DMS 273 (cell line): ENCODE results near the gene FLAD1.
"Not testable (repeated sequence)": the region's sequence is repeated elsewhere in the genome, so short reads cannot be mapped to it uniquely, and the experiment has no call there.

Source experiments
- DNase-seq: peaks from one replicate; lab custom pipeline; 2025; ENCODE audit not compliant: unreplicated experiment; lab: John Stamatoyannopoulos, UW

The FLAD1 gene

DNA sequence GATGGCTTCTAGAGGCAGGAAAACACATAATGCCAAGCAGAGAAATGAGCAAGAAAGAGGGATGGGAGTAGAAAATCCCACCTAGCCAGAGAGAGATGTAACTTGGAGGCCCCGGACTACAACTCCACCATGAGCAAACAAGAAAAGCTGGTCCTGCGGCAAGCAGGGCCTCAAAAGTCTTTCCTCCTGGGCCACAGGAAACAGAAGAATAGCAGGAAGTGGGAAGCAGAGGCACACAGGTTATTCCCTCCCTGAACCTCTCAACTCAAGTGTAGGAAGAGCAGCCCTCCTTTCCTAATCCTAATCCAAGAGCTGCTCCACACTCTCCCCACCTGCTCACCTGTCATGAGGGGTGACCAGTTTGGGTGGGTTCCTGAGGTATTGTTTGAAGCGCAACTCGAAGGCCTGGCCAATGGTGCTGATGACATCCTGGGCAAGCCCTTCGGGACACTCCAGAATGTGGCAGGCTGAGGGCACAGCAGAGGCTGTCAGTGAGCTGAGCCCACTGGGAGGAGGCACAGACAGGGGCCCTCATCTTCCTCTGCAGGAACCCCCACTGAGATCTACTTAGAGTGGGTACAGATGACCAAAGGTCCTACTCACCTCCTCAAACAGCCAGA, 15.7 kb upstream of the FLAD1 start:
- no peak for DNase-seq

- no peak for DNase-seq
Observed at GRCh38 chr1:154968731-154969130, 14.4 kb upstream of the FLAD1 start.

DNA sequence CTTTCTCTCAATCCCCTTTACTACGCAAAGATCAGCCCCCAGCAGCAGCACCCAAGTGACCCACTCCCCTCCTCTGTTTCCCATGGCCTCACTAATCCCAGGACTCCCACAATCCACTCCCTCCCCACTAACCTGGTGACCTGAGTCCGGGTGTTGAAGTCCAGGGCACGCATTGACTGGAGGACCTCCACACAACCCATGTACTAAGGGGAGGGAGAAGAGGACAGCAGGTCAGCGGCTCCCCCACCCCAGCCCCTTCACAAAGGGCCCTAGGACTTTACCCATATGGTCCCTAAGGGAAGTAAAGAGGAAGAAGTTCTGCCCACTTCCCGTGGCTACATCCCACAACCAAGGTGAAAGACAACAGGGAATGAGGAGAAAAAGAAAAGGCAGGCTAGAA, 13.9 kb upstream of the FLAD1 start:
- DNase-seq = no peak

- DNase-seq = no peak
Observed at GRCh38 chr1:154969860-154970452, 13.2 kb upstream of the FLAD1 start.

DNA sequence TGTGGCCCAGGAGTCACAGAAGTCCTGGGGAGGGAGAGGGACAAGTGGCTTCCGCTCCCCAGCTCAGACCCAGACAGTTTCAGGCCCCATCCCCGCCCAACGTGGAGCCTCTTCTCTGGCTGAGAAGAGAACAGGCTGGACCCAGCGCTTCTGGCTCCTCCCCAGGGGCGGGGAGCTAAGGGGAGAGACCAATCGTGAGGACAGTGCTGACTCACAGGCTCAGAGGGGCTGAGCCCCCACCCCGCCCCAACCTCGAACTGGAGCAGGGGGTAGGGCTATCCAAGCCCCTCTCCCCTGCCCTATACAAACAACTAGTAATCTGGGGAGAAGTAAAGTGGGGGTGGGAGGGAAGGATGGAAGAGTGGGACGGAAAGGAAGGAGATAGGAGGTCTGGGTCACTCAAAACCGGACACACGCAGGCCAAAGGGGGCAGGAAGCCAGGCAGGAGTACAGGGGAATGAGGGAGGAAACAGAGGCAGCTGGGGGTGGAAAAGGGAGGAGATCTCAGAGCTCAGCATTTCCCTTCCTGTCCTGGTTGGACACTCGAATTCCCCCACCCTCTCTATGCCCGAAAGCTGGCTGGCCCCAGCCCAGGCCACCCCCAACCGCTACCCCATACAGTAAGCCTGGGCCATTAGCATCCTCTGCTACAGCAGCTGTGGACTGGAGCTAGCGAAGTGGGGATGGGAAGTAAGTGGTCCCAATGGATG, 12.4 kb upstream of the FLAD1 start, which contains the start of gene SHC1:
Gene SHC1, minus strand, starts transcription at position 117 of the 710 bp plus-strand sequence. CDS start 221 bp downstream, outside the sequence.
- peak; percentile 89 for DNase-seq

DNA sequence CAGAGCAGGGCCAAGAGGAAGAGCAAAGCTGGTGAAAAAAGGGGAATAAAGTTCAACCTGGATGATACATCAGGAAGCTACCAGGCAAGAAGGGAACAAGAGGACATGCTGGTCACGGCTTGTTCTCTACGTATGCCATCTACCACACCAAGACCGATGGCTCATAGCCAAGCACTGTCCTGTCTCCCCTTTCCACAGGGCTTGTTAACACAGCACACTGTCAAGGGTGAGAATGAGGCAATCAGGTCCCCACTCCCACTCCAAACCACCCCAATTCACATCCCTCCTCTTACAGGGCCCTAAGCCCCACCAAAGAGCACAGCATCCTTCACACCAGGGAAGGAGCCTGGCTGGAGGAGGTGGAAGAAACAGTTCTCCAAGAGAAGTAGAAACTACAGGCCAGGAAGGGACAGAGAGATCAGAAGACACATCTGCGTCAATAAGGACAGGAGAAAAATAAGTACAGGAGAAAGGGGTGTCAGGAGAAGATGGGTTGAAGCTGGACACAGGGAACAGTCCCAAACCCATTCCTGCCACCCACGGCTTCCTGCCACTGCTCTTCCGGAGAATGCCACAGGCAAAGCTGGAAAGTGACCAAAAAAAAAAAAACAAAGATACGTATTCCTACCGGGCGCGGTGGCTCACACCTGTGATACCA, 11.7 kb upstream of the FLAD1 start:
- no peak for DNase-seq

GRCh38 chr1:154972213-154972516, 11.0 kb upstream of the FLAD1 start:
- no peak for DNase-seq

DNA sequence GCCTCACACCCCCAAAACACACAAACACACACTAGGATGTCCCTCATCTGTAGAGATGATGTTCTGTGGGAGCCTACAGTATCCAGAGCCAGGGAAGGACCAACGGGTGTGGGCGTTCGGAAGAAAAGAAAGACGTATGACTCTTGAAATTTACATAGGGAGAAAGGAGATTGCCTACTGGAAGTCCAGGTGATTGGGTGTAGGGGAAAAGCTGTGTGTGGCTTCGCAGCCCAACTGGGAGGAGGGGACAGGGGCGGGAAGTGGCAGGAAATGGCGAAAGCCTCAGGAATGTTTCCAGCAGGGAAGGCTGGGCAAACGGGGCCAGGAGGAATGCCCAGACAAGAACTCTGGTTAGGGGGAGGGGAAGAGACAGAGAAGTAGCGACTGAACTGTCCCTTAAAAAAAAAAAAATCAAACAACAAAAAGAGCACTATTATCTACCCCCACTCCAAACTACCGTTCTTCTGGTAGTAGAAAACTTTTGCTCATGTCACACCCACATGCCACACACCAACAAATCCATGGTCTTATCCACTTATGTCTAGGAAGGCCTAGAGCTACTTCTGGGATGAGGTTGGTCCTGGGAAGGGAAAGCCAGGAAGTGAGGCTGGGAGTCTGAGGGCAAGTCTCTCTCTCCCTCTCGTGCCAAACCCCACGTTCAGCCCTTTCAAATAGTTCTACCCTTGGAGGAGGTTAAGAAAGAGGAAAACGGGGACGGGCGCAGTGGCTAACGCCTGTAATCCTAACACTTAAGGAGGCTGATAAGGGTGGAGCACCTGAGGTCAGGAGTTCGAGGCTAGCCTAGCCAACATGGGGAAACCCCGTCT, 10.4 kb upstream of the FLAD1 start:
- peak; percentile 38 for DNase-seq

DNA sequence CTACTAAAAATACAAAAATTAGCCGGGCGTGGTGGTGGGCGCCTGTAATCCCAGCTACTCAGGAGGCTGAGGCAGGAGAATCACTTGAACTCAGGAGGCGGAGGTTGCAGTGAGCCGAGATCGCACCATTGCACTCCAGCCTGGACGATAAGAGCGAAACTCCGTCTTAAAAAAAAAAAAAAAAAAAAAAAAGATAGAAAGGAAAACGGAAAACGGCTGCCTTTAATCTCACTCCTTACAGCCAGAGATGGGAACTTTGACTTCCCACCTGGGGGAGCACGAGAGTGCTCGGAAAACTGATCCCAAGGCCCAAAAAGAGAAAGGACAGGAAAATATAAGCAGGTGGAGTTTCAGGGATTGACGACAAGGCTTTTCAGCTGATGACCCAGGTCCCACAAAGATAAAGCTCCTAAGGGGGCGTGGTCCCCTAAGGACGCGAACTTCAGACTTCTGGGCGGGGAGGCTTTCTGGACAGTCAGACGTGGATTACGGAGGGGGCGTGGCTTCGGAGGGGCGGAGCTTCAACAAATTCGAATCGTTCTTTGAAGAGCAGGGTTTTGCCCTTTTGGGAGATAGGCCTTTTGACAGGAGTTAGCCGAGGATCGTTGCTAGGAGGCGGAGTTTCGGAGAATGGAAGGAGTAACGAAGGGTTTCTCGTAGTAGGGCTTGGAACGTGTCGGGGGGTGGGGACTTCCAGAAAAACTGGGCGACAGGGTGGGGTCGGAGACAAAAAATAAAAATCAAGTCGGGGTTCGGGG, 9.6 kb upstream of the FLAD1 start:
- DNase-seq = peak; percentile 97

- peak; percentile 100 for DNase-seq
Observed at GRCh38 chr1:154974102-154974807, 8.9 kb upstream of the FLAD1 start, which contains the start of gene CKS1B. CKS1B (plus strand) TSS chr1:154974681; CDS start chr1:154974746, 65 bp downstream.

DNA sequence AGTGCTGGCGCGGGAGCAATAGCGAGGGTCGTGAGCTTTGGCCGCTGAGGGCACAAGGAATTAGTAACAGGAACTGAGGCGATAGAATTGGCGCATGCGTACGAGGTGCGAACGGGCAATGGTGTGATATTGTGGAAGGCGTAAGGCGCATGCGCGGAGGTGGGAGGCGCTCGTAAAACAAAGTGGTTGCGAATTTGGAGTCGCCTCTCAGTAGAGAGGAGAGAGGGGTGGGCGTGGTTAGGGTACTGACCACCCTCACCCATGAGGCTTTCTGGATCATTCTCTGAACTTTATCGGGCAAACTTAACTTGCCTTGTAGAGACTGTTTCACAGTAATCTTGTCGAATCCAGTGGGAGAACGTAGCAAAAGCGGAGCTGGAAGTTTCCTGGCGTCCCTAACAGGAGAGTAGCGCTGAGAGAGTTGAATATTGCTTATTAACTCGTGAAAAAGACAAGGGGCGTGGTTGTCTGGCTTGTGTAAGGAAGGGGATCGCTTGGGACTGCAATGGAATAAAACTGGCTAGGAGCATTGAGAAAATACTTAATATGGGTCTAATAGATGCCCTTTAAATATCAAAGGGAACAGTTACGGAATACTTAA, 8.2 kb upstream of the FLAD1 start:
- DNase-seq = peak; percentile 98

DNA sequence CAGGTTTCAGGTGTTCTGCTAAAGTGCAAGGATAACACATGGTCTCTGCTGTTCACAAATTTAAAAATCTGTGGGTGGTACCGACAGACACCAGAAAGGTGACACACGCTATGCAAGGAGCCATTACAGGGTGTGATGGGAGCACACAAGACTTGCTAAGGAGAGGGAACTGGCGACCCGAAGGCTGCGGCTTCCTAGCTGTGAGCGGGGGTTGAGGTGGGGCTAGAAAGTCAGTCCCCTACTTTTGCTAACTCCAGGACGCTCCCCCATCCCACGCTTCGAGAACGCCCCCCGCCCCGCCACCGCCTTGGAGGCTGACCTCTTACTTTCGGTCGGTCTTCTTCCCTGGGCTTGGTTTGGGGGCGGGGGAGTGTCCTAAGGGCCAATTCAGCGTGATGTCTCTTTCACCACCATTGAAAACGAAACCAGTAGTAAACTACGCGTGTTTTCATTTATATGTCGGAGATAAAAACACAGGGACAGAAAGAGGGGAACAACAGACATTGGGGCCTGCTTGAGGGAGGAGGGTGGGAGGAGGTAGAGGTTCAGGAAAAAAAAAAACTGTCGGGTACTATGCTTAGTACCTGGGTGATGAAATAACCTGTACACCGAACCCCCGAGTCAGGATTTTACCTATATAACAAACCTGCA, 7.6 kb upstream of the FLAD1 start:
- DNase-seq = peak; percentile 68

DNA sequence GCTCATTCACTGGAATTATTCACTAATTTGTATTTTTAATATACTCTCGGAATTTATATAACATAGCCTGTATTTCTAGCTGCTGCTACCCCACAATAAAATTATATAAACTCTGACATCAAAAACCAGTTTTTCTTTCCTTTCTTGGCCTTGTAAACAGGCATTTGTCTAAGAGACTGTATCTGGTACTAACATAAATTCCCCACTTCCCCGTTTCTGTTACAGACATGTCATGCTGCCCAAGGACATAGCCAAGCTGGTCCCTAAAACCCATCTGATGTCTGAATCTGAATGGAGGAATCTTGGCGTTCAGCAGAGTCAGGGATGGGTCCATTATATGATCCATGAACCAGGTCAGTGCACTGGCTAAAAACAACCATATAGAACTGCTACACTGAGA, 5.4 kb upstream of the FLAD1 start:
- not testable (repeated sequence) for DNase-seq

GRCh38 chr1:154978360-154978759, 4.8 kb upstream of the FLAD1 start:
- no peak for DNase-seq

DNA sequence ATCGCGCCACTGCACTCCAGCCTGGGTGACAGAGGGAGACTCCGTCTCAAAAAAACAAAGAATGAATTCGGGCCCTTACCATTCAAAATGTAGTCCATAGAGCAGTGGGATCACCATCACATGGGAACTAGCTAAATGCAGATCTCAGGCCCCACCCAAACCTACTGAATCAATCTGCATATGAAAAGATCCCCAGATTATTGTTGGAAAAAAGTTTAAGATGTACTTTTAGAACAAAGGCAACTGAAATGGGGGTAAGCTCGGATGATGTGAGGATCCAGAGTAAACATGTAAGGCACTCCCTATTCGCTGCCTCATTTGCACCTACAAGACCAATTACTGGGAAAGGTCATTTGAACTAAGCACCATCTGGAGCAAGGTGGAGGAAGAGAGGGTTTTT, 803 bp upstream of the FLAD1 start:
- DNase-seq = peak; percentile 63

GRCh38 chr1:154983776-154984466, 777 bp downstream of the FLAD1 start:
- peak; percentile 38 for DNase-seq

DNA sequence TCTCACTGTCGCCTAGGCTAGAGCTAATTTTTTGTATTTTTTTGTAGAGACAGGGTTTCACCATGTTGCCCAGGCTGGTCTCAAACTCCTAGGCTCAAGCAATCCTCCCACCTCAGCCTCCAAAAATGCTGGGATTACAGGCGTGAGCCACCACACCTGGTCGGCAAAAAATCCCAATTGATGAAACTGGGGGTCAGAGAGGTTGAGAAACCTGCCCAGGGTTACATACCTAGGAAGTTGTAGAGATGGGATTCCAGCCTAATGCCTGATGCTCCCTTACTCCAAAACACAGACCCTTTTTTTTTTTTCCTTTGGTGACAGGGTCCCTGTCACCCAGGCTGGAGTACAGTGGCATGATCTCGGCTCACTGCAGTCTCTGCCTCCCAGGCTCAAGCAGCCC, 3.6 kb downstream of the FLAD1 start:
- not testable (repeated sequence) for DNase-seq

DNA sequence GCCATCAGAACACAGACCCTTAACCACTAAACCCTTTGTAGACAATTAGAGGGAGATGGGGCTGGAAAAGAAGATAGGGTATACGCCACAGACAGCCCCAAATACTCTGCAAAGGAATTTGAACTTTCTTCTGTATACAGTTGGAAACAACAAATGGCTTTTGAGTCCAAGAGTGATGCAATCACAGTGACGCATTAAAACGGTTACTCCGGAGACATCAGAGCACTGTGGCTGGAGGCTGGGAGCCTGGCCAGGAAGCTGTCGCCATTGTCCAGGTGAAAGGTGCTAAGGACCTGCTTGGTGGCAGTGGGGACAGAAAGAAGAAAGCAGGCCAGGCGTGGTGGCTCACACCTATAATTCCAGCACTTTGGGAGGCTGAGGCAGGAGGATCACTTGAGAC, 4.2 kb downstream of the FLAD1 start:
- DNase-seq = no peak
